ENCODE measurements around the gene MEGF11. TPM values are rescaled to one million over a fixed set of nuclear protein-coding genes. Genes with fewer than 3 reads are reported as not detected.

Gene MEGF11
- total RNA-seq, 3 donors from 2014 or later (not counting 1 experiment from before 2014, with no cell fraction given): not detected

- Histone ChIP-seq H3K36me3 (ENCODE audit: control insufficient read depth, insufficient read depth, low read length) (no peaks in the 10 kb centered on the region), H3K4me3 (ENCODE audit: low read length) (no peak overlapping the region), H3K4me1 (ENCODE audit: control insufficient read depth, insufficient read depth, low read length) (no peaks in the 10 kb centered on the region), H3K27ac (ENCODE audit: low read length) (no peak overlapping the region), H3K9me3 (ENCODE audit: control insufficient read depth, insufficient read depth, low read length) (no peaks in the 10 kb centered on the region), H3K27me3 (ENCODE audit: control insufficient read depth, insufficient read depth, low read length) (no peaks in the 10 kb centered on the region)
- ATAC-seq (no peak), DNase-seq (no peak)
- intact Hi-C loops (cut with micrococcal nuclease): no loop called here
- Mint-ChIP-seq H3K4me3 (no peak overlapping the region), H3K36me3 (no peaks in the 10 kb centered on the region), H3K27me3 (ENCODE audit: low read depth in 2 of 2) (peaks cover 0 to 9% of the 10 kb centered on the region in 2 donors), H3K9me3 (no peaks in the 10 kb centered on the region), H3K27ac (no peak overlapping the region), H3K4me1 (no peaks in the 10 kb centered on the region)
- WGBS (ENCODE audit: insufficient coverage): 90% methylated on average over 6 of the region's 6 CpGs
- TF ChIP-seq CTCF (IDR thresholded peaks at IDR 0.05): no peak
Measured at GRCh38 chr15:66278671-66279070, 25.1 kb upstream of the MEGF11 start.

- no peaks in the 10 kb centered on the region for H3K4me1 ChIP-seq (ENCODE audit: control insufficient read depth, insufficient read depth, low read length)
- H3K27ac Mint-ChIP-seq: no peak overlapping the region
- DNase-seq: no peak
- no peaks in the 10 kb centered on the region for H3K27me3 ChIP-seq (ENCODE audit: control insufficient read depth, insufficient read depth, low read length)
- H3K9me3 Mint-ChIP-seq: no peaks in the 10 kb centered on the region
- ATAC-seq: no peak
- no peaks in the 10 kb centered on the region for H3K4me1 Mint-ChIP-seq
- WGBS (ENCODE audit: insufficient coverage): 93% methylated on average over 6 of the region's 6 CpGs
- no peak for TF ChIP-seq CTCF (IDR thresholded peaks at IDR 0.05)
- no peak overlapping the region for H3K4me3 Mint-ChIP-seq
- H3K4me3 ChIP-seq (ENCODE audit: low read length): no peak overlapping the region
- no peaks in the 10 kb centered on the region for H3K9me3 ChIP-seq (ENCODE audit: control insufficient read depth, insufficient read depth, low read length)
- peaks cover 0 to 9% of the 10 kb centered on the region in 2 donors for H3K27me3 Mint-ChIP-seq (ENCODE audit: low read depth in 2 of 2)
- no peak overlapping the region for H3K27ac ChIP-seq (ENCODE audit: low read length)
- H3K36me3 ChIP-seq (ENCODE audit: control insufficient read depth, insufficient read depth, low read length): no peaks in the 10 kb centered on the region
- H3K36me3 Mint-ChIP-seq: no peaks in the 10 kb centered on the region
- intact Hi-C loops (cut with micrococcal nuclease): no loop called here
Measured at GRCh38 chr15:66278056-66278455, 24.5 kb upstream of the MEGF11 start.

GRCh38 chr15:66276546-66276945 lies 23.0 kb upstream of the MEGF11 start:
- Mint-ChIP-seq H3K4me1 (no peaks in the 10 kb centered on the region), H3K27me3 (ENCODE audit: low read depth in 2 of 2) (peaks cover 0 to 9% of the 10 kb centered on the region in 2 donors), H3K9me3 (no peaks in the 10 kb centered on the region), H3K4me3 (no peak overlapping the region), H3K27ac (no peak overlapping the region), H3K36me3 (no peaks in the 10 kb centered on the region)
- intact Hi-C loops (cut with micrococcal nuclease): no loop called here
- H3K4me3 ChIP-seq (ENCODE audit: low read length): no peak overlapping the region
- no peak overlapping the region for H3K27ac ChIP-seq (ENCODE audit: low read length)
- no peaks in the 10 kb centered on the region for H3K27me3 ChIP-seq (ENCODE audit: control insufficient read depth, insufficient read depth, low read length)
- DNase-seq (no peak), ATAC-seq (no peak)
- H3K9me3 ChIP-seq (ENCODE audit: control insufficient read depth, insufficient read depth, low read length): no peaks in the 10 kb centered on the region
- TF ChIP-seq CTCF (IDR thresholded peaks at IDR 0.05): no peak
- WGBS (ENCODE audit: insufficient coverage): 86% methylated on average over 1 of the region's 3 CpGs
- no peaks in the 10 kb centered on the region for H3K36me3 ChIP-seq (ENCODE audit: control insufficient read depth, insufficient read depth, low read length)
- H3K4me1 ChIP-seq (ENCODE audit: control insufficient read depth, insufficient read depth, low read length): no peaks in the 10 kb centered on the region

- DNase-seq (no peak), ATAC-seq (no peak)
- no peaks in the 10 kb centered on the region for H3K36me3 ChIP-seq (ENCODE audit: control insufficient read depth, insufficient read depth, low read length)
- no peak overlapping the region for H3K27ac ChIP-seq (ENCODE audit: low read length)
- H3K27me3 ChIP-seq (ENCODE audit: control insufficient read depth, insufficient read depth, low read length): no peaks in the 10 kb centered on the region
- no peaks in the 10 kb centered on the region for H3K4me1 ChIP-seq (ENCODE audit: control insufficient read depth, insufficient read depth, low read length)
- no peaks in the 10 kb centered on the region for H3K4me1 Mint-ChIP-seq
- no peaks in the 10 kb centered on the region for H3K9me3 ChIP-seq (ENCODE audit: control insufficient read depth, insufficient read depth, low read length)
- intact Hi-C loops (cut with micrococcal nuclease): no loop called here
- H3K27me3 Mint-ChIP-seq (ENCODE audit: low read depth in 2 of 2): peaks cover 0 to 12% of the 10 kb centered on the region in 2 donors
- no peak for TF ChIP-seq CTCF (IDR thresholded peaks at IDR 0.05)
- H3K27ac Mint-ChIP-seq: no peak overlapping the region
- no peaks in the 10 kb centered on the region for H3K9me3 Mint-ChIP-seq
- no peak overlapping the region for H3K4me3 ChIP-seq (ENCODE audit: low read length)
- no peaks in the 10 kb centered on the region for H3K36me3 Mint-ChIP-seq
- H3K4me3 Mint-ChIP-seq: no peak overlapping the region
Measured at GRCh38 chr15:66275352-66275751, 21.8 kb upstream of the MEGF11 start.
